HT1080 (cell line): ENCODE measurements around the gene RBPJ. TPM values are rescaled to one million over a fixed set of nuclear protein-coding genes. Genes with fewer than 3 reads are reported as not detected.

ENCODE experiments used
- DNase-seq: peaks from one replicate; pipeline ENCODE4 v3.0.0-alpha.2; 2015; ENCODE audit warnings: low read depth
- polyA plus RNA-seq, 2 experiments: library from polyadenylated mRNA; depleted of rRNA; stranded (reverse); fragments of >200 nt; gene quantifications; 2 replicates each; pipeline ENCODE4 v1.2.3, GENCODE V29; 2015
- total RNA-seq: library from RNA; depleted of rRNA; stranded (reverse); fragments of >200 nt; shearing (Covaris generic); gene quantifications from 2 replicates; pipeline ENCODE4 v1.2.3, GENCODE V29; 2014; rRNA removed

RBPJ gene
- total RNA-seq = 27.3 and 31.3 TPM in 2 replicates
- 40.1 and 47.8 TPM in 2 replicates for polyA plus RNA-seq (2015; cell fraction: cytosol; rRNA removed)
- 82.1 and 97.7 TPM in 2 replicates for polyA plus RNA-seq (2015; cell fraction: nucleus; rRNA removed)

GRCh38 chr4:26320538-26321372 lies at the start of gene RBPJ:
Gene RBPJ (plus strand): TSS chr4:26321014. CDS start chr4:26321029, 15 bp downstream.
- peak; percentile 93 for DNase-seq

GRCh38 chr4:26271703-26272102 lies 49.1 kb upstream of the RBPJ start:
- no peak for DNase-seq

- DNase-seq = no peak
These were observed 47.9 kb upstream of the RBPJ start for GRCh38 chr4:26272654-26273615.

GRCh38 chr4:26273616-26273980 lies 47.2 kb upstream of the RBPJ start:
- no peak for DNase-seq

GRCh38 chr4:26275281-26275680 lies 45.5 kb upstream of the RBPJ start:
- DNase-seq = no peak

GRCh38 chr4:26279446-26279845 lies 41.4 kb upstream of the RBPJ start:
- no peak for DNase-seq

- DNase-seq = no peak
These were observed 38.9 kb upstream of the RBPJ start for GRCh38 chr4:26281881-26282280.

- no peak for DNase-seq
These were observed 36.3 kb upstream of the RBPJ start for GRCh38 chr4:26284536-26284935.

- no peak for DNase-seq
These were observed 35.5 kb upstream of the RBPJ start for GRCh38 chr4:26285272-26285671.

- no peak for DNase-seq
These were observed 33.1 kb upstream of the RBPJ start for GRCh38 chr4:26287756-26288155.

- peak; percentile 48 for DNase-seq
These were observed 32.4 kb upstream of the RBPJ start for GRCh38 chr4:26288355-26288909.

GRCh38 chr4:26289401-26289800 lies 31.4 kb upstream of the RBPJ start:
- no peak for DNase-seq

- no peak for DNase-seq
These were observed 30.5 kb upstream of the RBPJ start for GRCh38 chr4:26290321-26290720.

- no peak for DNase-seq
These were observed 25.9 kb upstream of the RBPJ start for GRCh38 chr4:26294904-26295303.

- DNase-seq = no peak
These were observed 24.8 kb upstream of the RBPJ start for GRCh38 chr4:26296021-26296420.

GRCh38 chr4:26296514-26296913 lies 24.3 kb upstream of the RBPJ start:
- no peak for DNase-seq

GRCh38 chr4:26297219-26297618 lies 23.6 kb upstream of the RBPJ start:
- no peak for DNase-seq

GRCh38 chr4:26298198-26298947 lies 22.4 kb upstream of the RBPJ start:
- DNase-seq = peak; percentile 20

- DNase-seq = no peak
These were observed 21.4 kb upstream of the RBPJ start for GRCh38 chr4:26299254-26299882.
